CD1c-positive myeloid dendritic cell (primary cell): Measurements from ENCODE around the gene RUSC1.
"Not testable (repeated sequence)": the region's sequence is repeated elsewhere in the genome, so short reads cannot be mapped to it uniquely, and the experiment has no call there.

Source experiments
- DNase-seq: peaks from one replicate; pipeline ENCODE4 v3.0.0-alpha.2; 2016; ENCODE audit errors: extremely low spot score

RUSC1 gene

GRCh38 chr1:155320661-155321617 is at the start of gene RUSC1:
TSS of gene RUSC1 (plus strand) at chr1:155320894. CDS start at chr1:155321774, 880 bp downstream.
- DNase-seq = peak; percentile 68

GRCh38 chr1:155272466-155273342 is 48.0 kb upstream of the RUSC1 start:
- no peak for DNase-seq

- peak; percentile 97 for DNase-seq
Measured at GRCh38 chr1:155273343-155274245, 47.1 kb upstream of the RUSC1 start, which contains the start of gene CLK2. TSS of gene CLK2 (minus strand) at chr1:155273504. CDS start at chr1:155270977, 2,527 bp downstream.

GRCh38 chr1:155277070-155277901 is 43.4 kb upstream of the RUSC1 start, which contains the start of gene HCN3:
TSS of gene HCN3 (plus strand) at chr1:155277463. CDS start at chr1:155277591, 128 bp downstream.
- DNase-seq = peak; percentile 97

GRCh38 chr1:155277902-155278688 is 42.6 kb upstream of the RUSC1 start:
- DNase-seq = peak; percentile 66

GRCh38 chr1:155278689-155279160 is 42.0 kb upstream of the RUSC1 start:
- DNase-seq = no peak

- DNase-seq = no peak
Measured at GRCh38 chr1:155279268-155279667, 41.4 kb upstream of the RUSC1 start.

- no peak for DNase-seq
Measured at GRCh38 chr1:155282488-155283091, 38.1 kb upstream of the RUSC1 start.

- no peak for DNase-seq
Measured at GRCh38 chr1:155284476-155284875, 36.2 kb upstream of the RUSC1 start.

- DNase-seq = no peak
Measured at GRCh38 chr1:155285063-155285462, 35.6 kb upstream of the RUSC1 start.

- no peak for DNase-seq
Measured at GRCh38 chr1:155285631-155286044, 35.1 kb upstream of the RUSC1 start.

- DNase-seq = no peak
Measured at GRCh38 chr1:155286544-155286943, 34.1 kb upstream of the RUSC1 start.

GRCh38 chr1:155287987-155288543 is 32.6 kb upstream of the RUSC1 start:
- DNase-seq = no peak

GRCh38 chr1:155291006-155291405 is 29.7 kb upstream of the RUSC1 start:
- DNase-seq = not testable (repeated sequence)

GRCh38 chr1:155293086-155293749 is 27.5 kb upstream of the RUSC1 start:
- DNase-seq = no peak

GRCh38 chr1:155294520-155295182 is 26.0 kb upstream of the RUSC1 start:
- no peak for DNase-seq

- DNase-seq = no peak
Measured at GRCh38 chr1:155295183-155295941, 25.3 kb upstream of the RUSC1 start.
